HCT116 (cell line): Measurements from ENCODE around the gene PTPRA.

ENCODE experiments used
- ELF1 ChIP-seq: IDR thresholded peaks from 2 replicates; pipeline ENCODE4 v1.6.1; 2012; ENCODE audit warnings: low read depth, borderline replicate concordance
- EZH2 ChIP-seq: fragments of 200-600 bp; sonication (generic); IDR thresholded peaks from 2 replicates; pipeline ENCODE4 v1.6.1; 2017; ENCODE audit warnings: antibody characterized with exemption, mixed run types
- FOSL1 ChIP-seq: IDR thresholded peaks from 2 replicates; pipeline ENCODE4 v1.6.1; 2012; ENCODE audit warnings: low read depth
- POLR2AphosphoS5 ChIP-seq: IDR thresholded peaks from 2 replicates; pipeline ENCODE4 v1.6.1; 2011; ENCODE audit warnings: mild to moderate bottlenecking, low read depth, low read length, moderate library complexity
- RAD21 ChIP-seq: IDR thresholded peaks from 2 replicates; pipeline ENCODE4 v1.6.1; 2012; ENCODE audit warnings: low read depth, mild to moderate bottlenecking
- SP1 ChIP-seq: IDR thresholded peaks from 2 replicates; pipeline ENCODE4 v1.6.1; 2012; ENCODE audit warnings: low read depth
- SRF ChIP-seq: IDR thresholded peaks from 2 replicates; pipeline ENCODE4 v1.6.1; 2012; ENCODE audit warnings: low read depth
- TCF7L2 ChIP-seq: IDR thresholded peaks from 2 replicates; pipeline ENCODE4 v1.7.0; 2011; ENCODE audit warnings: borderline replicate concordance, inconsistent platforms; ENCODE audit not compliant: insufficient read depth, insufficient read length; ENCODE audit errors: extremely low read depth
- YY1 ChIP-seq: IDR thresholded peaks from 2 replicates; pipeline ENCODE4 v1.6.1; 2011; ENCODE audit warnings: low read length, low read depth, moderate library complexity, mild to moderate bottlenecking; ENCODE audit not compliant: insufficient replicate concordance; ENCODE audit errors: extremely low read depth
- ZNF274 ChIP-seq: fragments of 200-500 bp; sonication (Bioruptor generic); IDR thresholded peaks from 2 replicates; pipeline ENCODE4 v1.6.1; 2014; ENCODE audit warnings: mild to moderate bottlenecking, low read depth, low read length, inconsistent platforms
- TF ChIP-seq, protein P1 (sequence below), 3 experiments: fragments of 200-600 bp in 1 of 3; sonication (generic) in 1 of 3; IDR thresholded peaks in 2 of 3; conservative IDR thresholded peaks in 1 of 3; 2 replicates each; pipeline ENCODE4 v1.5.1; 2012 to 2017; ENCODE audit warnings: low read depth in 2 of 3, low read length in 2 of 3, antibody characterized with exemption in 1 of 3, borderline replicate concordance in 1 of 3, control low read depth in 1 of 3, mild to moderate bottlenecking in 1 of 3, mixed read lengths in 1 of 3, mixed run types in 1 of 3, moderate library complexity in 1 of 3; ENCODE audit not compliant: insufficient read depth in 1 of 3
- TF ChIP-seq, protein P2 (sequence below): IDR thresholded peaks from 2 replicates; pipeline ENCODE4 v1.6.1; 2011; ENCODE audit warnings: mild to moderate bottlenecking, low read length, moderate library complexity; ENCODE audit not compliant: insufficient replicate concordance; ENCODE audit errors: extremely low read depth
- TF ChIP-seq, protein P3 (sequence below): IDR thresholded peaks from 2 replicates; pipeline ENCODE4 v1.6.1; 2012

DNA sequence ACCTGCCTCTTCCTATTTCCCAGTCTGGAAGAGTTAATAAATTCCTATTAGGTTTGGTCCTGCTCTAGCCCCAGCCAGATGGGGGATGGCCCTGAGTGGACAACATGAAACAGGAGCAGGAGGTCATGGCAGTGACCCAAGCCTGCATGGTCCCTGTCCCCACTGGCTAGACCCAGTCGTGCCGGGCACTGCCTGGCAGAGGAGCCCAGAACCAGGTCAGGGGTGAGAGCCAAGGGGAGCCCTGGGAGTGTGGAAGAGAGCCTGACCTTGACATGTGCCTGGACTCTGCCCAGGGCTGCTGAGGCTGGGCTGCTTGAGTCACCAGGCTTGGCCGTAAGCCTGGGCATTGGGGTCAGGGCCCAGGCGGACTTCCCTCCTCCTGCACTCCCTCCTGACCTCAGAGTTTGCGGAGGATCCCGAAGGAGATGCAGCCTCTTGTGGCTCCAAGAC is 207.7 kb downstream of the PTPRA start:
- TF ChIP-seq, protein P1, sequence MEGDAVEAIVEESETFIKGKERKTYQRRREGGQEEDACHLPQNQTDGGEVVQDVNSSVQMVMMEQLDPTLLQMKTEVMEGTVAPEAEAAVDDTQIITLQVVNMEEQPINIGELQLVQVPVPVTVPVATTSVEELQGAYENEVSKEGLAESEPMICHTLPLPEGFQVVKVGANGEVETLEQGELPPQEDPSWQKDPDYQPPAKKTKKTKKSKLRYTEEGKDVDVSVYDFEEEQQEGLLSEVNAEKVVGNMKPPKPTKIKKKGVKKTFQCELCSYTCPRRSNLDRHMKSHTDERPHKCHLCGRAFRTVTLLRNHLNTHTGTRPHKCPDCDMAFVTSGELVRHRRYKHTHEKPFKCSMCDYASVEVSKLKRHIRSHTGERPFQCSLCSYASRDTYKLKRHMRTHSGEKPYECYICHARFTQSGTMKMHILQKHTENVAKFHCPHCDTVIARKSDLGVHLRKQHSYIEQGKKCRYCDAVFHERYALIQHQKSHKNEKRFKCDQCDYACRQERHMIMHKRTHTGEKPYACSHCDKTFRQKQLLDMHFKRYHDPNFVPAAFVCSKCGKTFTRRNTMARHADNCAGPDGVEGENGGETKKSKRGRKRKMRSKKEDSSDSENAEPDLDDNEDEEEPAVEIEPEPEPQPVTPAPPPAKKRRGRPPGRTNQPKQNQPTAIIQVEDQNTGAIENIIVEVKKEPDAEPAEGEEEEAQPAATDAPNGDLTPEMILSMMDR (IDR thresholded peaks at IDR 0.05 in 2 of 3, conservative IDR thresholded peaks at IDR 0.05 in 1 of 3; ENCODE audit: borderline replicate concordance in 1 of 3, insufficient read depth in 1 of 3, low read depth in 2 of 3, low read length in 2 of 3), result no peak
- TF ChIP-seq FOSL1, result no peak
- TF ChIP-seq SRF, result no peak
- TF ChIP-seq EZH2, result no peak
- no peak for TF ChIP-seq RAD21
- TF ChIP-seq TCF7L2, result no peak
- TF ChIP-seq, protein P2, sequence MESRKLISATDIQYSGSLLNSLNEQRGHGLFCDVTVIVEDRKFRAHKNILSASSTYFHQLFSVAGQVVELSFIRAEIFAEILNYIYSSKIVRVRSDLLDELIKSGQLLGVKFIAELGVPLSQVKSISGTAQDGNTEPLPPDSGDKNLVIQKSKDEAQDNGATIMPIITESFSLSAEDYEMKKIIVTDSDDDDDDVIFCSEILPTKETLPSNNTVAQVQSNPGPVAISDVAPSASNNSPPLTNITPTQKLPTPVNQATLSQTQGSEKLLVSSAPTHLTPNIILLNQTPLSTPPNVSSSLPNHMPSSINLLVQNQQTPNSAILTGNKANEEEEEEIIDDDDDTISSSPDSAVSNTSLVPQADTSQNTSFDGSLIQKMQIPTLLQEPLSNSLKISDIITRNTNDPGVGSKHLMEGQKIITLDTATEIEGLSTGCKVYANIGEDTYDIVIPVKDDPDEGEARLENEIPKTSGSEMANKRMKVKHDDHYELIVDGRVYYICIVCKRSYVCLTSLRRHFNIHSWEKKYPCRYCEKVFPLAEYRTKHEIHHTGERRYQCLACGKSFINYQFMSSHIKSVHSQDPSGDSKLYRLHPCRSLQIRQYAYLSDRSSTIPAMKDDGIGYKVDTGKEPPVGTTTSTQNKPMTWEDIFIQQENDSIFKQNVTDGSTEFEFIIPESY, result no peak
- TF ChIP-seq, protein P3, sequence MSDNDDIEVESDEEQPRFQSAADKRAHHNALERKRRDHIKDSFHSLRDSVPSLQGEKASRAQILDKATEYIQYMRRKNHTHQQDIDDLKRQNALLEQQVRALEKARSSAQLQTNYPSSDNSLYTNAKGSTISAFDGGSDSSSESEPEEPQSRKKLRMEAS, result no peak
- no peak for TF ChIP-seq YY1
- no peak for TF ChIP-seq ELF1
- no peak for TF ChIP-seq POLR2AphosphoS5
- TF ChIP-seq ZNF274, result no peak
- TF ChIP-seq SP1, result no peak
